Cardiac fibroblast (primary cell): ENCODE results near the gene NCAPG.

Experiments used
- DNase-seq, 2 donors: peaks; one replicate each; pipeline versions ENCODE4 v3.0.0 to v3.0.0-alpha.2; 2010; ENCODE audit warnings: low read depth in 2 of 2
- H3K4me3 ChIP-seq, 2 donors: replicated peaks in 1 of 2; 1 replicate in 1 of 2; 2 replicates in 1 of 2; pipeline ENCODE4 v1.5.1; 2011; ENCODE audit warnings: low read depth in 2 of 2, low read length in 2 of 2, mild to moderate bottlenecking in 2 of 2, moderate library complexity in 1 of 2
- CTCF ChIP-seq: IDR thresholded peaks from one replicate; pipeline ENCODE4 v1.5.1; 2011; ENCODE audit warnings: low read depth, mild to moderate bottlenecking, low read length, inconsistent platforms

The NCAPG gene

GRCh38 chr4:17794730-17795129 lies 16.0 kb upstream of the NCAPG start:
- no peak for DNase-seq
- no peak for TF ChIP-seq CTCF
- H3K4me3 ChIP-seq, result no peak overlapping the region

GRCh38 chr4:17797808-17798207 lies 13.0 kb upstream of the NCAPG start:
- TF ChIP-seq CTCF, result no peak
- no peak for DNase-seq
- H3K4me3 ChIP-seq, result no peak overlapping the region

GRCh38 chr4:17805580-17806155 lies 5.1 kb upstream of the NCAPG start:
- no peak for TF ChIP-seq CTCF
- no peak for DNase-seq
- no peak overlapping the region for H3K4me3 ChIP-seq

- TF ChIP-seq CTCF, result no peak
- DNase-seq, result peak in 1 of 2 donors; percentile 36
- H3K4me3 ChIP-seq, result peak overlapping the region; percentile 22 to 36
Measured at GRCh38 chr4:17807446-17807845, 3.3 kb upstream of the NCAPG start.

- no peak for DNase-seq
- no peak for TF ChIP-seq CTCF
- peak overlapping the region; percentile 87 for H3K4me3 ChIP-seq
Measured at GRCh38 chr4:17809667-17810066, 1.1 kb upstream of the NCAPG start.

GRCh38 chr4:17811078-17811603 lies 362 bp downstream of the NCAPG start:
- TF ChIP-seq CTCF, result no peak
- no peak for DNase-seq
- H3K4me3 ChIP-seq, result peak overlapping the region; percentile 73 to 78

- no peak for TF ChIP-seq CTCF
- DNase-seq, result no peak
- H3K4me3 ChIP-seq, result peak overlapping the region in 1 of 2 donors; percentile 78
Measured at GRCh38 chr4:17812125-17812524, 1.3 kb downstream of the NCAPG start.
